Endodermal cell (in vitro differentiated cells): ENCODE results near the gene SH3GL2. TPM values are rescaled to one million over a fixed set of nuclear protein-coding genes. Genes with fewer than 3 reads are reported as not detected.

Experiments used
- DNase-seq: peaks from one replicate; pipeline ENCODE4 v3.0.0-alpha.2; 2017
- H3K27ac ChIP-seq: 2 replicates; pipeline ENCODE4 v1.5.1; 2013; ENCODE audit warnings: mild to moderate bottlenecking, low read depth, low read length, moderate library complexity
- H3K27me3 ChIP-seq: 2 replicates; pipeline ENCODE4 v1.6.1; 2013; ENCODE audit warnings: mild to moderate bottlenecking, low read length, moderate library complexity; ENCODE audit not compliant: insufficient read depth, control insufficient read depth, poor library complexity, severe bottlenecking
- H3K36me3 ChIP-seq: 2 replicates; pipeline ENCODE4 v1.7.0; 2013; ENCODE audit warnings: mild to moderate bottlenecking, low read length, moderate library complexity; ENCODE audit not compliant: control insufficient read depth, insufficient read depth
- H3K4me1 ChIP-seq: one replicate; pipeline ENCODE4 v1.7.0; 2013; ENCODE audit warnings: low read length; ENCODE audit not compliant: control insufficient read depth, insufficient read depth
- H3K4me3 ChIP-seq: 2 replicates; pipeline ENCODE4 v1.5.1; 2013; ENCODE audit warnings: mild to moderate bottlenecking, low read length, moderate library complexity
- H3K9ac ChIP-seq: 2 replicates; pipeline ENCODE4 v1.6.1; 2013; ENCODE audit warnings: mild to moderate bottlenecking, low read length, moderate library complexity; ENCODE audit not compliant: poor library complexity, severe bottlenecking; ENCODE audit errors: extremely low read depth
- H3K9me3 ChIP-seq: 2 replicates; pipeline ENCODE4 v1.6.1; 2013; ENCODE audit warnings: mild to moderate bottlenecking, low read length, moderate library complexity; ENCODE audit not compliant: control insufficient read depth
- H3K27ac Mint-ChIP-seq: 2 replicates; pipeline ENCODE4 v1.8.0; 2020; ENCODE audit warnings: mixed read lengths
- H3K27me3 Mint-ChIP-seq: 2 replicates; pipeline ENCODE4 v1.8.0; 2021; ENCODE audit warnings: mild to moderate bottlenecking, mixed read lengths; ENCODE audit not compliant: insufficient read depth
- H3K36me3 Mint-ChIP-seq: 2 replicates; pipeline ENCODE4 v1.8.0; 2020; ENCODE audit warnings: low read depth, mixed read lengths
- H3K4me1 Mint-ChIP-seq: 2 replicates; pipeline ENCODE4 v1.8.0; 2020; ENCODE audit warnings: mixed read lengths
- H3K4me3 Mint-ChIP-seq: 2 replicates; pipeline ENCODE4 v1.8.0; 2020; ENCODE audit warnings: mild to moderate bottlenecking, moderate library complexity, mixed read lengths
- H3K9me3 Mint-ChIP-seq: 2 replicates; pipeline ENCODE4 v1.8.0; 2020; ENCODE audit warnings: mild to moderate bottlenecking, mixed read lengths
- CTCF ChIP-seq: fragments of 200-600 bp; sonication (generic); conservative IDR thresholded peaks from 2 replicates; pipeline ENCODE4 v1.5.0; 2021; ENCODE audit warnings: antibody characterized with exemption, mild to moderate bottlenecking
- WGBS, 2 experiments: methylation state at CpG; one replicate each; pipeline versions ENCODE4 v1.1.5 to v1.1.7; 2013; ENCODE audit warnings: missing lambda C conversion rate in 2 of 2, mixed read lengths in 1 of 2; ENCODE audit not compliant: insufficient coverage in 1 of 2, insufficient read length in 1 of 2; 5-methylcytosine and 5-hydroxymethylcytosine counted together
- total RNA-seq, 2 donors: library from RNA; stranded (reverse); fragmentation: NEBNext Ultra II Directional in 1 of 2; extraction: Animal tissue kit (Norgen Biotek cat#: 25700) in 1 of 2; gene quantifications; 2 replicates in 1 of 2; 3 replicates in 1 of 2; pipeline ENCODE4 v1.2.1, GENCODE V29; 2021

Gene SH3GL2
- total RNA-seq, 2 donors from 2014 or later: 3.7 to 7.7 TPM

GRCh38 chr9:17735859-17736258 lies 157.0 kb downstream of the SH3GL2 start:
- Histone ChIP-seq H3K4me1 (no peaks in the 10 kb centered on the region), H3K27me3 (no peaks in the 10 kb centered on the region), H3K36me3 (no peaks in the 10 kb centered on the region), H3K27ac (no peak overlapping the region), H3K9me3 (no peaks in the 10 kb centered on the region), H3K4me3 (no peak overlapping the region), H3K9ac (no peak overlapping the region)
- H3K36me3 Mint-ChIP-seq: no peaks in the 10 kb centered on the region
- H3K27ac Mint-ChIP-seq: no peak overlapping the region
- H3K27me3 Mint-ChIP-seq: no peaks in the 10 kb centered on the region
- H3K9me3 Mint-ChIP-seq: peaks cover 1% of the 10 kb centered on the region
- no peak for DNase-seq
- H3K4me3 Mint-ChIP-seq: no peak overlapping the region
- 80 to 91% methylated on average over 1 to 3 of the region's 3 CpGs for WGBS, 2 experiments
- no peaks in the 10 kb centered on the region for H3K4me1 Mint-ChIP-seq
- TF ChIP-seq CTCF: no peak

GRCh38 chr9:17739022-17739421 lies 160.2 kb downstream of the SH3GL2 start:
- H3K4me1 Mint-ChIP-seq: peaks cover 2% of the 10 kb centered on the region

GRCh38 chr9:17739736-17740135 lies 160.9 kb downstream of the SH3GL2 start:
- DNase-seq: no peak
- Histone ChIP-seq H3K27ac (no peak overlapping the region), H3K27me3 (no peaks in the 10 kb centered on the region), H3K9me3 (no peaks in the 10 kb centered on the region), H3K36me3 (no peaks in the 10 kb centered on the region), H3K4me1 (no peaks in the 10 kb centered on the region), H3K4me3 (no peak overlapping the region), H3K9ac (no peak overlapping the region)
- Mint-ChIP-seq H3K27ac (no peak overlapping the region), H3K36me3 (no peaks in the 10 kb centered on the region), H3K4me1 (peaks cover 2% of the 10 kb centered on the region), H3K9me3 (peaks cover 1% of the 10 kb centered on the region), H3K4me3 (no peak overlapping the region), H3K27me3 (no peaks in the 10 kb centered on the region)
- WGBS, 2 experiments: 0% methylated on average over 1 of the region's 1 CpG; no CpG with 5 or more reads in 1 of the 2 experiments
- no peak for TF ChIP-seq CTCF

More at GRCh38 chr9:17739022-17739421, 160.2 kb downstream of the SH3GL2 start:
- no peaks in the 10 kb centered on the region for H3K9me3 ChIP-seq
- Mint-ChIP-seq H3K36me3 (no peaks in the 10 kb centered on the region), H3K27ac (no peak overlapping the region), H3K27me3 (no peaks in the 10 kb centered on the region), H3K4me3 (no peak overlapping the region), H3K9me3 (peaks cover 1% of the 10 kb centered on the region)
- no peaks in the 10 kb centered on the region for H3K4me1 ChIP-seq
- 93 to 100% methylated on average over 1 of the region's 2 CpGs for WGBS, 2 experiments
- H3K27me3 ChIP-seq: no peaks in the 10 kb centered on the region
- H3K9ac ChIP-seq: no peak overlapping the region
- TF ChIP-seq CTCF: no peak
- no peak overlapping the region for H3K4me3 ChIP-seq
- DNase-seq: no peak
- no peaks in the 10 kb centered on the region for H3K36me3 ChIP-seq
- H3K27ac ChIP-seq: no peak overlapping the region
